ENCODE measurements around the gene TFF1.

TFF1 gene

GRCh38 chr21:42397746-42398394 is 31.5 kb upstream of the TFF1 start:
- DNase-seq: no peak
- no peak for TF ChIP-seq CTCF (IDR thresholded peaks at IDR 0.05)
- H3K4me1 Mint-ChIP-seq: peaks cover 67% of the 10 kb centered on the region
- H3K36me3 Mint-ChIP-seq (ENCODE audit: low read depth): no peaks in the 10 kb centered on the region
- H3K27ac Mint-ChIP-seq: peak overlapping the region; percentile 95
- peak overlapping the region; percentile 33 for H3K4me3 Mint-ChIP-seq
- H3K9me3 Mint-ChIP-seq: no peaks in the 10 kb centered on the region
- H3K27me3 Mint-ChIP-seq (ENCODE audit: low read depth, poor library complexity): peaks cover 9% of the 10 kb centered on the region

- Mint-ChIP-seq H3K36me3 (ENCODE audit: low read depth) (no peaks in the 10 kb centered on the region), H3K27ac (peak overlapping the region; percentile 70), H3K27me3 (ENCODE audit: low read depth, poor library complexity) (peaks cover 7% of the 10 kb centered on the region), H3K4me3 (peak overlapping the region; percentile 33), H3K9me3 (no peaks in the 10 kb centered on the region), H3K4me1 (peaks cover 67% of the 10 kb centered on the region)
- no peak for DNase-seq
- no peak for TF ChIP-seq CTCF (IDR thresholded peaks at IDR 0.05)
These were observed 30.7 kb upstream of the TFF1 start for GRCh38 chr21:42396799-42397745.

GRCh38 chr21:42395905-42396651 is 29.7 kb upstream of the TFF1 start, which contains the start of gene TMPRSS3:
TSS of gene TMPRSS3 (minus strand) at chr21:42396052. CDS start at chr21:42395417, 635 bp downstream.
- TF ChIP-seq CTCF (IDR thresholded peaks at IDR 0.05): no peak
- no peak for DNase-seq
- H3K36me3 Mint-ChIP-seq (ENCODE audit: low read depth): no peaks in the 10 kb centered on the region
- peaks cover 2% of the 10 kb centered on the region for H3K9me3 Mint-ChIP-seq
- peaks cover 70% of the 10 kb centered on the region for H3K4me1 Mint-ChIP-seq
- peaks cover 5% of the 10 kb centered on the region for H3K27me3 Mint-ChIP-seq (ENCODE audit: low read depth, poor library complexity)
- no peak within 1 kb of the TSS for H3K27ac Mint-ChIP-seq
- no peak within 1 kb of the TSS for H3K4me3 Mint-ChIP-seq

GRCh38 chr21:42395302-42395701 is 29.0 kb upstream of the TFF1 start:
- Mint-ChIP-seq H3K36me3 (ENCODE audit: low read depth) (no peaks in the 10 kb centered on the region), H3K27ac (no peak overlapping the region), H3K9me3 (peaks cover 6% of the 10 kb centered on the region), H3K4me3 (no peak overlapping the region), H3K4me1 (peaks cover 72% of the 10 kb centered on the region), H3K27me3 (ENCODE audit: low read depth, poor library complexity) (peaks cover 13% of the 10 kb centered on the region)
- TF ChIP-seq CTCF (IDR thresholded peaks at IDR 0.05): no peak
- DNase-seq: no peak

- Mint-ChIP-seq H3K36me3 (ENCODE audit: low read depth) (no peaks in the 10 kb centered on the region), H3K4me1 (peaks cover 73% of the 10 kb centered on the region), H3K9me3 (peaks cover 16% of the 10 kb centered on the region), H3K4me3 (no peak overlapping the region), H3K27ac (no peak overlapping the region), H3K27me3 (ENCODE audit: low read depth, poor library complexity) (peaks cover 21% of the 10 kb centered on the region)
- no peak for TF ChIP-seq CTCF (IDR thresholded peaks at IDR 0.05)
- no peak for DNase-seq
These were observed 27.2 kb upstream of the TFF1 start for GRCh38 chr21:42393443-42393950.

Data from nephron progenitor cell (in vitro differentiated cells).